ENCODE measurements around the gene PRTFDC1. TPM values are rescaled to one million over a fixed set of nuclear protein-coding genes. Genes with fewer than 3 reads are reported as not detected.
"Not testable (repeated sequence)": the region's sequence is repeated elsewhere in the genome, so short reads cannot be mapped to it uniquely, and the experiment has no call there.

Gene PRTFDC1
- total and polyA plus RNA-seq, 3 experiments from 2014 or later, result 1.3 to 1.6 (median 1.5) TPM

- no peak overlapping the region for H3K4me3 Mint-ChIP-seq
- H3K4me1 ChIP-seq (ENCODE audit: insufficient read depth, low read length), result no peaks in the 10 kb centered on the region
- no peaks in the 10 kb centered on the region for H3K9me3 ChIP-seq (ENCODE audit: low read length)
- no peak for DNase-seq
- no peaks in the 10 kb centered on the region for H3K36me3 ChIP-seq (ENCODE audit: insufficient read depth, low read length)
- H3K4me1 Mint-ChIP-seq, result no peaks in the 10 kb centered on the region
- H3K36me3 Mint-ChIP-seq, result peaks cover 0 to 15% (median 0%) of the 10 kb centered on the region in 3 donors
- no peaks in the 10 kb centered on the region for H3K27me3 ChIP-seq (ENCODE audit: insufficient read depth, low read length, poor library complexity, severe bottlenecking)
- H3K9me3 Mint-ChIP-seq, result no peaks in the 10 kb centered on the region
- peaks cover 1 to 5% of the 10 kb centered on the region in 2 donors for H3K27me3 Mint-ChIP-seq
- POLR2A ChIA-PET, result no interaction called here
- no peak overlapping the region for H3K4me3 ChIP-seq (ENCODE audit: low read length)
- CTCF ChIA-PET, result no interaction called here
- H3K27ac ChIP-seq (ENCODE audit: low read depth, low read length), result no peak overlapping the region
- H3K27ac Mint-ChIP-seq, result no peak overlapping the region
These were observed 109.2 kb downstream of the PRTFDC1 start for GRCh38 chr10:24843256-24843655.

DNA sequence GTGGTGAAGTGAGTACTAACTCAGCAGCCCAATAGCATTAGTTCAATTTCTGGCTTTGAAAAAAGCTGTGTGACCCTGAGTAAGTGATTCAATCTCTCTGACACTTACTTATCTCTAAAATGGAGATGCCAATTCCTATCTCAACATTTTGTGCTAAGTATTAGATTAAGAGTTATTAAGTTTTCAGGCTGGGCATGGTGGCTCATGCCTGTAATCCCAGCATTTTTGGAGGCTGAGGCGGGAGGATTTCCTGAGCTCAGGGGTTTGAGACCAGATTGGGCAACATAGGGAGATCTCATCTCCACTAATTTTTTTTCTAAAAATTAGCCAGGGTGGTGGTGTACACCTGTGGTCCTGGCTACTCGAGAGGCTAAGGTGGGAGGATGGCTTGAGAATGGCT lies 109.5 kb downstream of the PRTFDC1 start:
- Histone ChIP-seq H3K4me1 (ENCODE audit: insufficient read depth, low read length) (no peaks in the 10 kb centered on the region), H3K27ac (ENCODE audit: low read depth, low read length) (no peak overlapping the region), H3K36me3 (ENCODE audit: insufficient read depth, low read length) (no peaks in the 10 kb centered on the region), H3K4me3 (ENCODE audit: low read length) (no peak overlapping the region), H3K9me3 (ENCODE audit: low read length) (no peaks in the 10 kb centered on the region), H3K27me3 (ENCODE audit: insufficient read depth, low read length, poor library complexity, severe bottlenecking) (no peaks in the 10 kb centered on the region)
- H3K36me3 Mint-ChIP-seq, result peaks cover 0 to 15% (median 0%) of the 10 kb centered on the region in 3 donors
- CTCF ChIA-PET, result no interaction called here
- no peak overlapping the region for H3K4me3 Mint-ChIP-seq
- H3K27me3 Mint-ChIP-seq, result peaks cover 1 to 5% of the 10 kb centered on the region in 2 donors
- DNase-seq, result no peak
- POLR2A ChIA-PET, result no interaction called here
- no peaks in the 10 kb centered on the region for H3K4me1 Mint-ChIP-seq
- H3K27ac Mint-ChIP-seq, result no peak overlapping the region
- H3K9me3 Mint-ChIP-seq, result no peaks in the 10 kb centered on the region

DNA sequence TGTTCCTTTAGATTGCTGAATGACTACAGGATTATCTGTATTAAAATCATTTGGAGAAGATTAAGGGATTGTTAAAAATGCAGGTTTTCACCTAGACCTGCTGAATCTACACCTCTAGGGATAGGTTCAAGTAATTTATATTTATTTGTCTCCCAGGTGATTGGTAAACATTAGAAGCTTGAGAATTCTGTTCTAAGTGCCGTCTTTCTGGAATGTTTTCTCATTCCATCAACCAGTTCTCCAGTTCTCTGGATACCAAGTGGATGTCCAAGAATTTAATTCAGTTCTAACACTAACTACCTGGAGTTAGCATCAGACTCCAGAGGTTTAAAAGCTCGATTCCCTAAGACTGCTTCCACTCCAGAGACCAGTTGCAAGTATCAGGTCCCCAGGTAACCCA lies 110.9 kb downstream of the PRTFDC1 start:
- H3K4me1 ChIP-seq (ENCODE audit: insufficient read depth, low read length), result no peaks in the 10 kb centered on the region
- no peak overlapping the region for H3K27ac ChIP-seq (ENCODE audit: low read depth, low read length)
- Mint-ChIP-seq H3K4me3 (no peak overlapping the region), H3K27ac (no peak overlapping the region), H3K27me3 (no peaks in the 10 kb centered on the region), H3K9me3 (peaks cover 0 to 7% (median 0%) of the 10 kb centered on the region in 5 donors), H3K4me1 (no peaks in the 10 kb centered on the region), H3K36me3 (peaks cover 0 to 9% (median 0%) of the 10 kb centered on the region in 3 donors)
- POLR2A ChIA-PET, result no interaction called here
- no peaks in the 10 kb centered on the region for H3K36me3 ChIP-seq (ENCODE audit: insufficient read depth, low read length)
- CTCF ChIA-PET, result no interaction called here
- no peak for DNase-seq
- H3K4me3 ChIP-seq (ENCODE audit: low read length), result no peak overlapping the region
- H3K27me3 ChIP-seq (ENCODE audit: insufficient read depth, low read length, poor library complexity, severe bottlenecking), result no peaks in the 10 kb centered on the region
- H3K9me3 ChIP-seq (ENCODE audit: low read length), result no peaks in the 10 kb centered on the region

DNA sequence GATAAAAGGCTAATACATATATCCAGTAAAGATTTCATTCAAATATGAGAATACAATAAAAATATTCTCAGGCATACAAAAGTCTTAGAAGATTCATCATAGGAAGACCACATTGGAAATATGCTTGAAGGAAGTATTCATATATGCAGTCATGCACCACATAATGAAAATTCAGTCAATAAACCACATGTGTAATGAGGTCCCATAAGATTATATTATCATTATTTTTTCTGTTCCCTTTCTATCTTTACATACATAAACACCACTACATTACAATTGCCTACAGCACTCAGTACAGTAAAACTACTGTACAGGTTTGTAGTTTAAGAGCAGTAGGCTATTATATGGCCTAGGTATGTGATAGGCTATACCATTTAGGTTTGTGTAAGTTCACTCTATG lies 111.6 kb downstream of the PRTFDC1 start:
- Mint-ChIP-seq H3K27ac (peak overlapping the region in 1 of 8 donors; percentile 72), H3K36me3 (peaks cover 0 to 9% (median 0%) of the 10 kb centered on the region in 3 donors), H3K4me1 (no peaks in the 10 kb centered on the region), H3K4me3 (no peak overlapping the region), H3K27me3 (no peaks in the 10 kb centered on the region), H3K9me3 (peaks cover 0 to 7% (median 0%) of the 10 kb centered on the region in 5 donors)
- H3K27ac ChIP-seq (ENCODE audit: low read depth, low read length), result no peak overlapping the region
- H3K27me3 ChIP-seq (ENCODE audit: insufficient read depth, low read length, poor library complexity, severe bottlenecking), result no peaks in the 10 kb centered on the region
- H3K36me3 ChIP-seq (ENCODE audit: insufficient read depth, low read length), result no peaks in the 10 kb centered on the region
- ChIA-PET POLR2A (no interaction called here), CTCF (no interaction called here)
- DNase-seq, result no peak
- H3K4me1 ChIP-seq (ENCODE audit: insufficient read depth, low read length), result no peaks in the 10 kb centered on the region
- no peaks in the 10 kb centered on the region for H3K9me3 ChIP-seq (ENCODE audit: low read length)
- no peak overlapping the region for H3K4me3 ChIP-seq (ENCODE audit: low read length)

DNA sequence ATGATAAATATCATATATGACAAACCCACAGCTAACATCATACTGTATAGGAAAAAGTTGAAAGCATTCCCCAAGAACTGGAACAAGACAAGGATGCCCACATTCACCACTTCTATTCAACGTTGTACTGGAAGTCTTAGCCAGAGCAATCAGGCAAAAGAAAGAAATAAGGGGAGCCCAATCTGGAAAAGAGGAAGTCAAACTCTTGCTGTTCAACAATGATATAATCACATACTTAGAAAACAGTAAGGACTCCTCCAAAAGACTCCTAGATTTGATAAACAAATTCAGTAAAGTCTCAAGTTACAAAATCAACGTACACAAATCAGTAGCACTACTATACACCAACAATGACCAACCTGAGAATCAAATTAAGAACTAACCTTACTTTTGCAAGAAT lies 114.6 kb downstream of the PRTFDC1 start:
- H3K9me3 Mint-ChIP-seq; DNase-seq; H3K27ac Mint-ChIP-seq; H3K27ac ChIP-seq (ENCODE audit: low read depth, low read length); H3K4me1 Mint-ChIP-seq; H3K27me3 Mint-ChIP-seq; POLR2A ChIA-PET; H3K36me3 ChIP-seq (ENCODE audit: insufficient read depth, low read length); H3K9me3 ChIP-seq (ENCODE audit: low read length); H3K4me3 ChIP-seq (ENCODE audit: low read length); H3K4me3 Mint-ChIP-seq; H3K4me1 ChIP-seq (ENCODE audit: insufficient read depth, low read length); H3K27me3 ChIP-seq (ENCODE audit: insufficient read depth, low read length, poor library complexity, severe bottlenecking); H3K36me3 Mint-ChIP-seq: not testable (repeated sequence)
- CTCF ChIA-PET, result interaction anchor here (0.7 kb wide), 1 partner anchor 112 kb away, joined by 3 read pairs; no protein-coding TSS in a partner anchor

- Mint-ChIP-seq H3K36me3 (peaks cover 0 to 7% (median 0%) of the 10 kb centered on the region in 3 donors), H3K27me3 (no peaks in the 10 kb centered on the region), H3K4me3 (no peak overlapping the region), H3K4me1 (no peaks in the 10 kb centered on the region), H3K27ac (no peak overlapping the region), H3K9me3 (peaks cover 0 to 8% (median 0%) of the 10 kb centered on the region in 5 donors)
- H3K27me3 ChIP-seq (ENCODE audit: insufficient read depth, low read length, poor library complexity, severe bottlenecking), result no peaks in the 10 kb centered on the region
- H3K36me3 ChIP-seq (ENCODE audit: insufficient read depth, low read length), result no peaks in the 10 kb centered on the region
- no peaks in the 10 kb centered on the region for H3K9me3 ChIP-seq (ENCODE audit: low read length)
- no peak overlapping the region for H3K4me3 ChIP-seq (ENCODE audit: low read length)
- no peak overlapping the region for H3K27ac ChIP-seq (ENCODE audit: low read depth, low read length)
- no peaks in the 10 kb centered on the region for H3K4me1 ChIP-seq (ENCODE audit: insufficient read depth, low read length)
- CTCF ChIA-PET, result no interaction called here
- POLR2A ChIA-PET, result no interaction called here
- no peak for DNase-seq
These were observed 117.5 kb downstream of the PRTFDC1 start for GRCh38 chr10:24834869-24835268.

GRCh38 chr10:24826009-24826408 lies 126.4 kb downstream of the PRTFDC1 start:
- Mint-ChIP-seq H3K36me3 (no peaks in the 10 kb centered on the region), H3K9me3 (no peaks in the 10 kb centered on the region), H3K27ac (peak overlapping the region in 7 of 8 donors; percentile 0 to 75 (median 18)), H3K4me1 (peaks cover 16 to 37% (median 25%) of the 10 kb centered on the region in 3 donors), H3K4me3 (peak overlapping the region; percentile 1 to 78 (median 68)), H3K27me3 (no peaks in the 10 kb centered on the region)
- H3K4me1 ChIP-seq (ENCODE audit: insufficient read depth, low read length), result peaks cover 10% of the 10 kb centered on the region
- no peaks in the 10 kb centered on the region for H3K27me3 ChIP-seq (ENCODE audit: insufficient read depth, low read length, poor library complexity, severe bottlenecking)
- DNase-seq, result no peak
- ChIA-PET POLR2A (no interaction called here), CTCF (no interaction called here)
- H3K9me3 ChIP-seq (ENCODE audit: low read length), result no peaks in the 10 kb centered on the region
- H3K4me3 ChIP-seq (ENCODE audit: low read length), result no peak overlapping the region
- no peak overlapping the region for H3K27ac ChIP-seq (ENCODE audit: low read depth, low read length)
- H3K36me3 ChIP-seq (ENCODE audit: insufficient read depth, low read length), result no peaks in the 10 kb centered on the region

DNA sequence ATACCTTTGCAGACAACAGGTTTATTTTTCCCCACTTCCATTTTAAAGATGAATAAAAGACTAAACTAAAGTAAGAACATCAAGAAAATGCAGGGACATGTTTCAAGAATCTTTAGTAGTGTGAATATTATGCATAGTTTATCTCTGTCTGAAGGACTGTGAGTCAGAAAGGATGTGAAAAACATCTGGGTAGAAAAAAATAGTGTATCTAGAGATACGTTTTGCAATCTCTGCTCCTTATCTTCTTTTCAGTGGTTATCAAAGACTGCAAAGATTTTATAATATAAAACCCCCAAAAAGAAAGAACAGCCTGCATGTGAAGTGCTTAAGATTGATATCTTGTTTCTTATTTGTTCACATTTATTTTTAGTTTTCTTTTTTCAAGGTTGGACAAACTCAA lies 126.9 kb downstream of the PRTFDC1 start:
- Mint-ChIP-seq H3K4me3 (peak overlapping the region in 3 of 7 donors; percentile 68 to 78 (median 74)), H3K36me3 (no peaks in the 10 kb centered on the region), H3K4me1 (peaks cover 16 to 37% (median 25%) of the 10 kb centered on the region in 3 donors), H3K9me3 (no peaks in the 10 kb centered on the region), H3K27ac (peak overlapping the region in 5 of 8 donors; percentile 27 to 81 (median 40)), H3K27me3 (no peaks in the 10 kb centered on the region)
- ChIA-PET POLR2A (no interaction called here), CTCF (no interaction called here)
- Histone ChIP-seq H3K9me3 (ENCODE audit: low read length) (no peaks in the 10 kb centered on the region), H3K36me3 (ENCODE audit: insufficient read depth, low read length) (no peaks in the 10 kb centered on the region), H3K4me1 (ENCODE audit: insufficient read depth, low read length) (peaks cover 10% of the 10 kb centered on the region), H3K4me3 (ENCODE audit: low read length) (no peak overlapping the region), H3K27me3 (ENCODE audit: insufficient read depth, low read length, poor library complexity, severe bottlenecking) (no peaks in the 10 kb centered on the region), H3K27ac (ENCODE audit: low read depth, low read length) (no peak overlapping the region)
- no peak for DNase-seq

DNA sequence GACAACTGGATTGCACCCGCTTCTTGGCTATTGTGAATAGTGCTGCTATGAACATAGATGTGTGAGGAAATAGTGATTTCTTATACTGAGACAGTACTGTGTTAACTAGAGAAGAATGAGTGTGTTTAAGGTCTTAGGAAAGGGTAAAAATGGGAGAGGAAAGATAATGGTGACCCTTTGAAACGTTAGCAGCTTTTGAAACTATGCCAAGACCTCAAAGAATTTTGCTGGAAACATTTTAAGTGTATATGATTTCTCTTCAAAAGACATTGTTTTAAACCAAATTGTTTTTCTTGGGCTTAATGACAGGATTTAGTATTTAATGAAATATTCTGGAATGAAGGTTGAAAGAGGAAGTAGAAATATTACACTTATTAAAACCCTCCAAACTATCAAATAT lies 127.9 kb downstream of the PRTFDC1 start:
- H3K4me1 Mint-ChIP-seq, result peaks cover 16 to 37% (median 25%) of the 10 kb centered on the region in 3 donors
- H3K9me3 Mint-ChIP-seq, result no peaks in the 10 kb centered on the region
- H3K4me1 ChIP-seq (ENCODE audit: insufficient read depth, low read length), result peaks cover 10% of the 10 kb centered on the region
- no peaks in the 10 kb centered on the region for H3K27me3 ChIP-seq (ENCODE audit: insufficient read depth, low read length, poor library complexity, severe bottlenecking)
- H3K36me3 Mint-ChIP-seq, result no peaks in the 10 kb centered on the region
- no peak overlapping the region for H3K27ac Mint-ChIP-seq
- DNase-seq, result no peak
- H3K4me3 ChIP-seq (ENCODE audit: low read length), result no peak overlapping the region
- H3K4me3 Mint-ChIP-seq, result no peak overlapping the region
- H3K9me3 ChIP-seq (ENCODE audit: low read length), result no peaks in the 10 kb centered on the region
- H3K27me3 Mint-ChIP-seq, result no peaks in the 10 kb centered on the region
- ChIA-PET CTCF (no interaction called here), POLR2A (no interaction called here)
- H3K27ac ChIP-seq (ENCODE audit: low read depth, low read length), result no peak overlapping the region
- no peaks in the 10 kb centered on the region for H3K36me3 ChIP-seq (ENCODE audit: insufficient read depth, low read length)

Data from CD8-positive, alpha-beta memory T cell (primary cell).